Measurements from ENCODE around the gene ME3.

- TF ChIP-seq CTCF (IDR thresholded peaks at IDR 0.05) (no peak), EZH2 (IDR thresholded peaks at IDR 0.05) (no peak)
Observed at GRCh38 chr11:86702220-86702983, 30.0 kb upstream of the ME3 start.

Data from neural progenitor cell (in vitro differentiated cells).